OCI-LY1 (cell line): ENCODE results near the gene ADIPOR1.

ENCODE experiments used
- EZH2 ChIP-seq: fragments of 200-600 bp; sonication (generic), shearing (Covaris generic); IDR thresholded peaks from 2 replicates; pipeline ENCODE4 v1.8.0; 2017; ENCODE audit warnings: borderline replicate concordance, mixed run types, mild to moderate bottlenecking, antibody characterized with exemption, low read length, moderate library complexity, mixed read lengths
- TF ChIP-seq, protein P1 (sequence below): fragments of 200-600 bp; sonication (generic), shearing (Covaris generic); IDR thresholded peaks from 2 replicates; pipeline ENCODE4 v1.5.1; 2017; ENCODE audit warnings: mild to moderate bottlenecking, antibody characterized with exemption, low read length, moderate library complexity, mixed read lengths

DNA sequence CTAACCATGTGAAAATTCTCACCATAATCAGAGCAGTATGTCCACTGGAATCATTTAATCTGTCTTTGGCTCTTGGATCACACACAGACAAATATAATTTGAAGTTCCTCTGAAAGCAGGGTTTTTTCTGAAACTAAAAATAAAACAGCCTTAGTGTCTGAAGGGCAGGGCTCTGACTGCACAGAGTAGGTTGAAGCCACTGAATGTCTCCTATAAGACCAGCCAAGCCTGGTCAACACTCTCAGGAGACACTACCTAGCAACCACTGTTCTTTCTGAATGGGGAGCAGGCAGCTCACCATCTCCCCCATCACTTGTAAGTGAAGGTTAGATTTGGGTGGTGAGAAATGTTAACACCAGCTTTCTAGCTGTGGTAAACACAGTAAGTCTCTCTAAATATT lies 33.0 kb upstream of the ADIPOR1 start:
- no peak for TF ChIP-seq EZH2
- TF ChIP-seq, protein P1, sequence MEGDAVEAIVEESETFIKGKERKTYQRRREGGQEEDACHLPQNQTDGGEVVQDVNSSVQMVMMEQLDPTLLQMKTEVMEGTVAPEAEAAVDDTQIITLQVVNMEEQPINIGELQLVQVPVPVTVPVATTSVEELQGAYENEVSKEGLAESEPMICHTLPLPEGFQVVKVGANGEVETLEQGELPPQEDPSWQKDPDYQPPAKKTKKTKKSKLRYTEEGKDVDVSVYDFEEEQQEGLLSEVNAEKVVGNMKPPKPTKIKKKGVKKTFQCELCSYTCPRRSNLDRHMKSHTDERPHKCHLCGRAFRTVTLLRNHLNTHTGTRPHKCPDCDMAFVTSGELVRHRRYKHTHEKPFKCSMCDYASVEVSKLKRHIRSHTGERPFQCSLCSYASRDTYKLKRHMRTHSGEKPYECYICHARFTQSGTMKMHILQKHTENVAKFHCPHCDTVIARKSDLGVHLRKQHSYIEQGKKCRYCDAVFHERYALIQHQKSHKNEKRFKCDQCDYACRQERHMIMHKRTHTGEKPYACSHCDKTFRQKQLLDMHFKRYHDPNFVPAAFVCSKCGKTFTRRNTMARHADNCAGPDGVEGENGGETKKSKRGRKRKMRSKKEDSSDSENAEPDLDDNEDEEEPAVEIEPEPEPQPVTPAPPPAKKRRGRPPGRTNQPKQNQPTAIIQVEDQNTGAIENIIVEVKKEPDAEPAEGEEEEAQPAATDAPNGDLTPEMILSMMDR, result no peak
